Upper lobe of left lung (tissue), 4 donors: ENCODE results near the gene CDKAL1.

Source experiments
- POLR2A ChIP-seq, 4 donors: fragments of 450-650 bp; IDR thresholded peaks; one replicate each; pipeline ENCODE4 v1.5.1; 2016 to 2017; ENCODE audit warnings: antibody characterized with exemption in 4 of 4, mild to moderate bottlenecking in 2 of 4
- POLR2AphosphoS5 ChIP-seq, 2 donors: sonication (generic); formaldehyde crosslinking; IDR thresholded peaks; one replicate each; pipeline ENCODE4 v1.5.1; 2017; ENCODE audit warnings: antibody characterized with exemption in 2 of 2
- TF ChIP-seq, protein P1 (sequence below), 6 experiments: fragments of 450-650 bp in 4 of 6; fragments of 200-600 bp in 2 of 6; sonication (generic) in 2 of 6; IDR thresholded peaks; one replicate each; pipeline ENCODE4 v1.5.1; 2016 to 2019; ENCODE audit warnings: antibody characterized with exemption in 6 of 6

- TF ChIP-seq POLR2A (IDR thresholded peaks at IDR 0.05) (no peak), POLR2AphosphoS5 (IDR thresholded peaks at IDR 0.05) (no peak)
- TF ChIP-seq, protein P1, sequence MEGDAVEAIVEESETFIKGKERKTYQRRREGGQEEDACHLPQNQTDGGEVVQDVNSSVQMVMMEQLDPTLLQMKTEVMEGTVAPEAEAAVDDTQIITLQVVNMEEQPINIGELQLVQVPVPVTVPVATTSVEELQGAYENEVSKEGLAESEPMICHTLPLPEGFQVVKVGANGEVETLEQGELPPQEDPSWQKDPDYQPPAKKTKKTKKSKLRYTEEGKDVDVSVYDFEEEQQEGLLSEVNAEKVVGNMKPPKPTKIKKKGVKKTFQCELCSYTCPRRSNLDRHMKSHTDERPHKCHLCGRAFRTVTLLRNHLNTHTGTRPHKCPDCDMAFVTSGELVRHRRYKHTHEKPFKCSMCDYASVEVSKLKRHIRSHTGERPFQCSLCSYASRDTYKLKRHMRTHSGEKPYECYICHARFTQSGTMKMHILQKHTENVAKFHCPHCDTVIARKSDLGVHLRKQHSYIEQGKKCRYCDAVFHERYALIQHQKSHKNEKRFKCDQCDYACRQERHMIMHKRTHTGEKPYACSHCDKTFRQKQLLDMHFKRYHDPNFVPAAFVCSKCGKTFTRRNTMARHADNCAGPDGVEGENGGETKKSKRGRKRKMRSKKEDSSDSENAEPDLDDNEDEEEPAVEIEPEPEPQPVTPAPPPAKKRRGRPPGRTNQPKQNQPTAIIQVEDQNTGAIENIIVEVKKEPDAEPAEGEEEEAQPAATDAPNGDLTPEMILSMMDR (IDR thresholded peaks at IDR 0.05) = no peak
These were observed 48.6 kb downstream of the CDKAL1 start for GRCh38 chr6:20582586-20583443.
